ENCODE data around the gene OR4C3. TPM values are rescaled to one million over a fixed set of nuclear protein-coding genes. Genes with fewer than 3 reads are reported as not detected.
"Not testable (repeated sequence)": the region's sequence is repeated elsewhere in the genome, so short reads cannot be mapped to it uniquely, and the experiment has no call there.

The OR4C3 gene
- not detected for total RNA-seq

DNA sequence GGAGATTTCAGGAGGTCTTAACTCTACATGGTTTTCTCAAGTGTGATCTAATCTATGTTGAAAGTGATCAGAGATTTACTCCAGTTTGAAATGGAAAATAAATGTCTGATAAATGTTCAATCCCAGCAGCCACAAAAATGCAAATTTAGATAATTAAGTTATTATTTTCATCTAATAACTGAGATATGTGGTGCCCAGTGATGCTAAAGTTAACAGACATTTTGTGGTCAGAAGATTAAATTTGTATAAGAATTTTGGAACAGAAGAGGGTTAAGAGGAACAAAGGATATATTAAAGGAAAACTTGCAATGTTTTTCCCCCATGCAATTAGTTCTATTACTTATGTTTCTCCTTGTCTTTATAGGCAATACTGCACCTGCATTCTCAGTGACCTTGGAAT, at the start of gene OR4C3:
TSS of gene OR4C3 (plus strand) at position 301 of the 400 bp plus-strand sequence. CDS start 102 bp downstream, outside the sequence.
- DNase-seq, H3K4me1 ChIP-seq: not testable (repeated sequence)

DNA sequence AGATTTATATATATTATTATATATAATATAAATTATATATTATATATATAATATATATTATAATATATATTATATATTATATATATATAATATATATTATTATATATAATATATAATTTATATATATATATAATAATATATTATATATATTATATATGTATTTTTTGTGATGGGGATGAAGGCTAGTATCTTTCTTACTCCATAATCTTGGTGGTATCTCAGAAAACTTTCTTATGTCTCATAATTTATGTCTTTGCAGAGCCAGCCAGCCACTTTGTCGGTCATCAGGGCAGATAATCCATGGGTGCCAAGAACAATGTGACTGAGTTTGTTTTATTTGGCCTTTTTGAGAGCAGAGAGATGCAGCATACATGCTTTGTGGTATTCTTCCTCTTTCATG, 18.8 kb upstream of the OR4C3 start, which contains the start of gene OR4S1:
TSS of gene OR4S1 (plus strand) at position 301 of the 400 bp plus-strand sequence. CDS start at position 301, 0 bp downstream.
- intact Hi-C loops (cut with DNase I), result no loop called here
- TF ChIP-seq, protein P1, sequence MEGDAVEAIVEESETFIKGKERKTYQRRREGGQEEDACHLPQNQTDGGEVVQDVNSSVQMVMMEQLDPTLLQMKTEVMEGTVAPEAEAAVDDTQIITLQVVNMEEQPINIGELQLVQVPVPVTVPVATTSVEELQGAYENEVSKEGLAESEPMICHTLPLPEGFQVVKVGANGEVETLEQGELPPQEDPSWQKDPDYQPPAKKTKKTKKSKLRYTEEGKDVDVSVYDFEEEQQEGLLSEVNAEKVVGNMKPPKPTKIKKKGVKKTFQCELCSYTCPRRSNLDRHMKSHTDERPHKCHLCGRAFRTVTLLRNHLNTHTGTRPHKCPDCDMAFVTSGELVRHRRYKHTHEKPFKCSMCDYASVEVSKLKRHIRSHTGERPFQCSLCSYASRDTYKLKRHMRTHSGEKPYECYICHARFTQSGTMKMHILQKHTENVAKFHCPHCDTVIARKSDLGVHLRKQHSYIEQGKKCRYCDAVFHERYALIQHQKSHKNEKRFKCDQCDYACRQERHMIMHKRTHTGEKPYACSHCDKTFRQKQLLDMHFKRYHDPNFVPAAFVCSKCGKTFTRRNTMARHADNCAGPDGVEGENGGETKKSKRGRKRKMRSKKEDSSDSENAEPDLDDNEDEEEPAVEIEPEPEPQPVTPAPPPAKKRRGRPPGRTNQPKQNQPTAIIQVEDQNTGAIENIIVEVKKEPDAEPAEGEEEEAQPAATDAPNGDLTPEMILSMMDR (IDR thresholded peaks at IDR 0.05), result no peak
- H3K27me3 ChIP-seq, result no peaks in the 10 kb centered on the region

More for the DNA sequence above, at the start of gene OR4C3:
- H3K36me3 ChIP-seq; H3K9me3 ChIP-seq; H3K27ac ChIP-seq; H3K4me3 ChIP-seq; H3K27me3 ChIP-seq; H3K9ac ChIP-seq (ENCODE audit: low read depth in 2 of 2, low read length in 2 of 2); intact Hi-C loops (cut with DNase I): not testable (repeated sequence)

DNA sequence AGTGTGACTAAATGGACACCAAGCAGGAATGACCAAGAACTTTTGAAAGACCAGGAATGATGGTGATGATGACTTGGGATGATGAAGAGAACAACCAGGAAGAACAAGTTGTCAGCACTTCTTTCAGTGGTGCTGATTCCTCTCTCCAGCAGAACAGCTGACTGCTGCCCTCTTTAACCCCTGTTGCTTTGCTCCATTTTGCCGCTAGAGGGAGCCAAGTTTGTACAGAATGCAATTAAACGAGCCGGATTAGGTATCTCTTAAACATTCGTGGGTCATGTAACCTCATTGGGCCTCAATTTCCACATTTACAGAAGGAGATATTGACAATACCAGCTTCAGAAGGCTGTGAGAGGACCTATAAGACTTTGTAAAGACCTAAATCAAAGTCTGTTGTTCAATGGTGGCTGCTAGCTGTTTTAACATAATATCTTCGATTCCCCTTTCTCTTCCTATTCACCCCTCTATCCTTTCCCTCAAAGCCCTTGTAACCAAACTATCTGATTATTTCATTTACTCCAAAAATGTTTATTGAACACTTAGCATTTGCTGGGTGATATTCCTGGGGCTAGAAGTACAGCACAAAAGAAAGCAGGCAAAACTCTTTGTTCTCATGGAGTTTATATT, 16.8 kb upstream of the OR4C3 start:
- Histone ChIP-seq H3K27ac (no peak overlapping the region), H3K4me3 (no peak overlapping the region), H3K9me3 (no peaks in the 10 kb centered on the region), H3K4me1 (no peaks in the 10 kb centered on the region), H3K9ac (ENCODE audit: low read depth in 2 of 2, low read length in 2 of 2) (no peak overlapping the region), H3K36me3 (no peaks in the 10 kb centered on the region), H3K27me3 (no peaks in the 10 kb centered on the region)
- intact Hi-C loops (cut with DNase I), result no loop called here
- peak; percentile 74 for DNase-seq
- TF ChIP-seq, protein P1 (IDR thresholded peaks at IDR 0.05), result peak; percentile 70

More for the DNA sequence above, 18.8 kb upstream of the OR4C3 start, which contains the start of gene OR4S1:
- Histone ChIP-seq H3K4me1 (no peaks in the 10 kb centered on the region), H3K4me3 (no peak within 1 kb of the TSS), H3K27ac (no peak within 1 kb of the TSS), H3K9me3 (no peaks in the 10 kb centered on the region), H3K9ac (ENCODE audit: low read depth in 2 of 2, low read length in 2 of 2) (no peak within 1 kb of the TSS), H3K36me3 (no peaks in the 10 kb centered on the region)
- no peak for DNase-seq

DNA sequence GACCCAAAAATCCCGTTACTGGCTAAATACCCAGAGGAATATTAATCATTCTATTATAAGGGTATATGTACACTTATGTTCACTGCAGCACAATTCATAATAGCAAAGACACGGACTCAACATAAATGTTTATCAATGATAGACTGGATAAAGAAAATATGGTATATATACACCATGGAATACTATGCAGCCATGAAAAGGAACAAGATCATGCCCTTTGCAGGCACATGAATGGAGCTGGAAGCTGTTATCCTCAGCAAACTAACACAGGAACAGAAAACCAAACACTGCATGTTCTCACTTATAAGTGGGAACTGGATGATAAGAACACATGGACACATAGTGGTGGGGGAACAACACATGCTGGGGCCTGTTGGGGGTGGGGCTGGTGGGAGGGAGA, 11.1 kb upstream of the OR4C3 start:
- H3K4me3 ChIP-seq; DNase-seq; H3K27ac ChIP-seq; H3K36me3 ChIP-seq; intact Hi-C loops (cut with DNase I); H3K4me1 ChIP-seq; H3K9me3 ChIP-seq; H3K9ac ChIP-seq (ENCODE audit: low read depth in 2 of 2, low read length in 2 of 2); H3K27me3 ChIP-seq: not testable (repeated sequence)

DNA sequence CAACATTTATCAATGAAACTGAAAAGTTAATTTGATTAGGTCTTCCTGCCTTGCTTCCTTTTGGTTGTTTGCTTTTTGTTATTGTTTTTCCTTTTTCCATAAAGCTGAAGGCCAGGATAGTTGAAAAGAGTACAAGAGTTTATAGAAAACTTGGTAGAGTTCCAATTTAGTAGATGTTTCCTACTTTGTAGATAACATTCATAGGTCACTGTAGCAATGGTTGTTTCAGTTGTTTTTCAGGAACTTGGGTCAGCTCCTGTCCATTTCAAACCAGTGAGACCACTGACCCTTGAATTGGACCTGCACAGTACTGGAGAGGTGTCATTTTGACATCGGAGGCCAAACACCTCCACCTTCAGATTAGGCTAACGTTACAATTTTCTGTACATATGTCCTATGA, 4.9 kb upstream of the OR4C3 start:
- intact Hi-C loops (cut with DNase I); H3K9me3 ChIP-seq; H3K27me3 ChIP-seq; H3K36me3 ChIP-seq; DNase-seq; H3K27ac ChIP-seq; H3K9ac ChIP-seq (ENCODE audit: low read depth in 2 of 2, low read length in 2 of 2); H3K4me1 ChIP-seq; H3K4me3 ChIP-seq: not testable (repeated sequence)

DNA sequence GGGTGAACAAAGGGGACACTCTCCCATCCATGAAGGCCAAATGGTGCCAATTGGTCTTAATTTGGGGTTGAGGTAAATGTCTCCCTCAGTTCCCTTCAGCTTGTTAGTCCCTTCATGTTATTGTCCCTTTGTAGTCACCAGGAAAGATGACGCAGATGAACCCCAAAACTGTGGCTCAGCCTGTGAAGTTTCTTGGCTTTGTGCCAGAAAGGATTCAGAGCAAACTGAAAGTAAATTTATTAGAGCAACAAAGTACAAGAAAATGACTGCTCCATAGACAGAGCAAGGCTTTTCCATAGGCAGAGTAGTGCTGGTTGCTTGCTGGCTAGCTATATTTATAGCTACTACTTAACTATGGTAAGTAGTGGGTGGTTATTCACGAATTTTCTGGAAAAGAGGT, 16.7 kb downstream of the OR4C3 start:
- H3K27ac ChIP-seq, result no peak overlapping the region
- H3K4me1 ChIP-seq, result no peaks in the 10 kb centered on the region
- TF ChIP-seq, protein P1 (IDR thresholded peaks at IDR 0.05), result no peak
- intact Hi-C loops (cut with DNase I), result no loop called here
- no peaks in the 10 kb centered on the region for H3K9me3 ChIP-seq
- H3K9ac ChIP-seq (ENCODE audit: low read depth in 2 of 2, low read length in 2 of 2), result no peak overlapping the region
- DNase-seq, result no peak
- H3K27me3 ChIP-seq, result no peaks in the 10 kb centered on the region
- no peaks in the 10 kb centered on the region for H3K36me3 ChIP-seq
- no peak overlapping the region for H3K4me3 ChIP-seq

DNA sequence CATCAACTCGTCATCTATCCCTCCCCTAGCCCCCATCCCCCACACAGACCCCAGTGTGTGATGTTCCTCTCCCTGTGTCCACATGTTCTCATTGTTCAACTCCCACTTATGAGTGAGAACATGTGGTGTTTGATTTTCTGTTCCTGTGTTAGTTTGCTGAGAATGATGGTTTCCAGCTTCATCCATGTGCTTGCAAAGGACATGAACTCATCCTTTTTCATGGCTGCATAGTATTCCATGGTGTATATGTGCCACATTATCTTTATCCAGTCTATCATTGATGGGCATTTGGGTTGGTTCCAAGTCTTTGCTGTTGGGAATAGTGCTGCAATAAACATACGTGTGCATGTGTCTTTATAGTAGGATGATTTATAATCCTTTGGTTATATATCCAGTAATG, 17.8 kb downstream of the OR4C3 start:
- intact Hi-C loops (cut with DNase I); H3K4me1 ChIP-seq; DNase-seq; H3K36me3 ChIP-seq; H3K27ac ChIP-seq; H3K4me3 ChIP-seq; H3K9me3 ChIP-seq; H3K27me3 ChIP-seq; H3K9ac ChIP-seq (ENCODE audit: low read depth in 2 of 2, low read length in 2 of 2): not testable (repeated sequence)

DNA sequence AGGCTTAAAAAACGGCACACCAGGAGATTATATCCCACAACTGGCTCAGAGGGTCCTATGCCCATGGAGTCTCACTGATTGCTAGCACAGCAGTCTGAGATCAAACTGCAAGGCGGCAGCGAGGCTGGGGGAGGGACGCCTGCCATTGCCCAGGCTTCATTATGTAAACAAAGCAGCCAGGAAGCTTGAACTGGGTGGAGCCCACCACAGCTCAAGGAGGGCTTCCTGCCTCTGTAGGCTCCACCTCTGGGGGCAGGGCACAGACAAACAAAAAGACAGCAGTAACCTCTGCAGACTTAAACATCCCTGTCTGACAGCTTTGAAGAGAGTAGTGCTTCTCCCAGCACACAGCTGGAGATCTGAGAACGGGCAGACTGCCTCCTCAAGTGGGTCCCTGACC, 21.6 kb downstream of the OR4C3 start:
- H3K9me3 ChIP-seq; H3K27me3 ChIP-seq; H3K4me1 ChIP-seq; DNase-seq; intact Hi-C loops (cut with DNase I); H3K27ac ChIP-seq; H3K9ac ChIP-seq (ENCODE audit: low read depth in 2 of 2, low read length in 2 of 2); H3K4me3 ChIP-seq; H3K36me3 ChIP-seq: not testable (repeated sequence)
